H1 (cell line): Measurements from ENCODE around the gene TMEM156.

ENCODE experiments used
- CTCF ChIP-seq, 3 experiments: IDR thresholded peaks; 1 replicate in 2 of 3; 2 replicates in 1 of 3; pipeline versions ENCODE4 v1.5.1 to v1.6.1; 2011; ENCODE audit warnings: low read length in 3 of 3, mild to moderate bottlenecking in 3 of 3, inconsistent platforms in 2 of 3, low read depth in 1 of 3, moderate library complexity in 1 of 3; ENCODE audit not compliant: insufficient read depth in 1 of 3; ENCODE audit errors: control extremely low read depth in 1 of 3
- KDM1A ChIP-seq: fragments of 200-600, 300-600 bp; sonication (generic); IDR thresholded peaks from 2 replicates; pipeline ENCODE4 v1.7.1; 2016; ENCODE audit warnings: mild to moderate bottlenecking, low read length, borderline replicate concordance
- MAFK ChIP-seq: IDR thresholded peaks from 2 replicates; pipeline ENCODE4 v1.6.1; 2012; ENCODE audit warnings: low read depth, mild to moderate bottlenecking, improper control_type of control experiment, low read length
- POLR2A ChIP-seq, 2 experiments: IDR thresholded peaks; 1 replicate in 1 of 2; 2 replicates in 1 of 2; pipeline ENCODE4 v1.6.1; 2011; ENCODE audit warnings: low read depth in 2 of 2, low read length in 2 of 2, mild to moderate bottlenecking in 2 of 2; ENCODE audit errors: control extremely low read depth in 1 of 2
- RAD21 ChIP-seq, 2 experiments: IDR thresholded peaks in 1 of 2; conservative IDR thresholded peaks in 1 of 2; 2 replicates each; pipeline ENCODE4 v1.6.1; 2011; ENCODE audit warnings: low read depth in 2 of 2, low read length in 2 of 2, improper control_type of control experiment in 1 of 2, inconsistent platforms in 1 of 2, mild to moderate bottlenecking in 1 of 2, moderate library complexity in 1 of 2
- SIN3A ChIP-seq, 2 experiments: IDR thresholded peaks in 1 of 2; conservative IDR thresholded peaks in 1 of 2; 2 replicates each; pipeline ENCODE4 v1.6.1; 2011 to 2012; ENCODE audit warnings: low read length in 2 of 2, improper control_type of control experiment in 1 of 2, low read depth in 1 of 2, mild to moderate bottlenecking in 1 of 2
- TBP ChIP-seq: IDR thresholded peaks from 2 replicates; pipeline ENCODE4 v1.6.1; 2011; ENCODE audit warnings: low read depth, low read length, improper control_type of control experiment

GRCh38 chr4:39030725-39031124 lies 1.5 kb downstream of the TMEM156 start:
- no peak for TF ChIP-seq CTCF (IDR thresholded peaks at IDR 0.05; ENCODE audit: control extremely low read depth in 1 of 3, insufficient read depth in 1 of 3, low read depth in 1 of 3, low read length in 3 of 3)
- no peak for TF ChIP-seq MAFK
- TF ChIP-seq POLR2A (IDR thresholded peaks at IDR 0.05; ENCODE audit: control extremely low read depth in 1 of 2, low read depth in 2 of 2, low read length in 2 of 2): no peak
- no peak for TF ChIP-seq KDM1A
- TF ChIP-seq RAD21 (IDR thresholded peaks at IDR 0.05 in 1 of 2, conservative IDR thresholded peaks at IDR 0.05 in 1 of 2; ENCODE audit: low read depth in 2 of 2, low read length in 2 of 2): no peak
- no peak for TF ChIP-seq TBP
- no peak for TF ChIP-seq SIN3A (conservative IDR thresholded peaks at IDR 0.05 in 1 of 2, IDR thresholded peaks at IDR 0.05 in 1 of 2; ENCODE audit: low read depth in 1 of 2, low read length in 2 of 2)
